Right lobe of liver (tissue), 6 donors: ENCODE results near the gene UPK2. TPM values are rescaled to one million over a fixed set of nuclear protein-coding genes. Genes with fewer than 3 reads are reported as not detected.

Source experiments
- ATAC-seq, 4 donors: fragments of 200-7000 bp; cut with Tn5 transposase; one replicate each; pipeline ENCODE4 v1.9.1; 2020; ENCODE audit warnings: mild to moderate bottlenecking in 4 of 4, moderate library complexity in 4 of 4
- DNase-seq, 3 donors: peaks; one replicate each; pipeline ENCODE4 v3.0.0-alpha.2; 2020
- H3K27ac ChIP-seq, 3 donors: fragments of 200-600 bp; one replicate each; pipeline ENCODE4 v1.8.0; 2022
- H3K27me3 ChIP-seq, 2 donors: fragments of 200-600 bp; one replicate each; pipeline ENCODE4 v1.8.0; 2022
- H3K36me3 ChIP-seq, 4 donors: fragments of 200-600 bp; sonication (generic) in 1 of 4; one replicate each; pipeline versions ENCODE4 v1.5.1 to v1.8.0; 2017 to 2022; ENCODE audit warnings: control low read depth in 1 of 4
- H3K4me1 ChIP-seq, 4 donors: fragments of 200-600 bp; sonication (generic) in 1 of 4; one replicate each; pipeline versions ENCODE4 v1.5.1 to v1.8.0; 2017 to 2022; ENCODE audit warnings: control low read depth in 1 of 4
- H3K4me3 ChIP-seq, 3 donors: fragments of 200-600 bp; one replicate each; pipeline ENCODE4 v1.8.0; 2022
- H3K9me3 ChIP-seq, 4 donors: fragments of 200-600 bp; sonication (generic) in 1 of 4; one replicate each; pipeline versions ENCODE4 v1.5.1 to v1.8.0; 2017 to 2022; ENCODE audit warnings: control low read depth in 1 of 4
- CTCF ChIP-seq, 4 donors: fragments of 200-600 bp in 3 of 4; fragments of 450-650 bp in 1 of 4; IDR thresholded peaks; one replicate each; pipeline versions ENCODE4 v1.5.1 to v1.8.0; 2016 to 2022; ENCODE audit warnings: antibody characterized with exemption in 4 of 4, mild to moderate bottlenecking in 2 of 4
- POLR2A ChIP-seq: fragments of 450-650 bp; IDR thresholded peaks from one replicate; pipeline ENCODE4 v1.6.1; 2017; ENCODE audit warnings: antibody characterized with exemption, mild to moderate bottlenecking
- WGBS: methylation state at CpG from one replicate; pipeline ENCODE4 v1.1.6; 2018; ENCODE audit warnings: low coverage, low lambda C conversion rate; ENCODE audit not compliant: insufficient coverage; ENCODE audit errors: missing lambda C conversion rate; 5-methylcytosine and 5-hydroxymethylcytosine counted together
- intact Hi-C, 2 donors: fragments of 100-400 bp; cut with DNase I; formaldehyde crosslinking; loops; one replicate each; pipeline versions ENCODE4 v1.11.2 to v1.14.1; 2022
- total RNA-seq, 6 experiments: library from RNA; depleted of rRNA in 2 of 6; stranded (reverse); fragments of >200 nt in 2 of 6; fragmentation: NEBNext Ultra II Directional in 3 of 6; extraction: Animal tissue kit (Norgen Biotek cat#: 25700) in 3 of 6; gene quantifications; one replicate each; pipeline versions ENCODE4 v1.1.0 to v1.2.4, GENCODE V29; 2016 to 2023
- donor health status: DM: no; HTN: yes; CAD: no.
- donor health status: DM: no; HTN: no; CAD: no.
- donor health status: DM: no; HTN: no; CAD: no.
- donor health status: DM: no; HTN: yes; CAD: no.
- donor health status: DM: no; HTN: yes; CAD: no.

Gene UPK2
- total RNA-seq, 6 experiments from 2014 or later: not detected

DNA sequence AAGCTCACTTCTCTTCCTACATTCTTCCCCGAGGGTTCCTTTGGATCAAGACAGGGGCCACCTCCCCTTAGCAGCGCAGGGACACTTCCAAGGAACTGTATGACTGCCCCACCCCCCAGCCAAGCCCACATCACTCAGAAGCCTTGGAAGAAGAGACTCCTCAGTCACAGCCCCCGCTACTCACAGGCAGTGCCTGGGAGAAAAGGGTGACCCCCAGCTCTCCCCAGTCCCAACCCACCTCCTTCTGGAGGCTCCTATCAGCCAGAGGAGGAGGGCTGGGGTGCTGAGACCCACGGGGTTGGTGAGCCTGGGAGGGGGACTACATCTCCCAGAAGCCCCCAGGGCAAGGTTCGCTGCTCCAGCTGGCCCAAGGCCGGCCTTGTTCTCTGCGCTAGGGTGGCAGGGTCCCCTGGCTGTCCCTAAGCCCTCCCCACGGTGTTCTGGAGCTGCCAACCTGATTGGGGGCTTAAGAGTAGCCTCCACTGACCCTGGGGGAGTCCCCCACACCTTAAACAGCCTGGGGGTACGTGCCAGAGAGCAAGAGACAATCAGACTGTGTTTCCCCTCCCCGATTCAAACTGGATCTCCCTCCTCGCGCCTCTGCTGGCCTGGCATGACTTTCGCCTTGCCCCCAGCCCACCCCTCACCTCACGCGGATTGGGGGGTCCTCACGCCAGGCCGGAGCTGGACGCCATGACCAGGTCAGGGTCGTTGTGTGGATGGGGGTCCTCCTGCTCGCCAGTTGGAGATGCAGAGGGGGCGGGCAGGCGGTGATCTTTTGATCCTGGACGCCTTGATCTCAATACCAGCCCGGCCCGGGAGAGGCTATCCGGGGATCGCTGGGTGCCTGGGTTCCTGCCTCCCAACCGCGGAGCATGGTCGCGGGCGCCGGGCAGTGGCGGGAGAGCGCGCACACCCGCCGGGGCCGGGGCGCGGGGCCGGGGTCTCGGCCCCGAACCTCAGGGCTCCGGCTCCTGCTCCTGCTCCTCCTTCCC, 31.2 kb upstream of the UPK2 start:
- peak overlapping the region; percentile 78 to 86 (median 79) for H3K4me3 ChIP-seq
- no peaks in the 10 kb centered on the region for H3K36me3 ChIP-seq
- H3K27me3 ChIP-seq: no peaks in the 10 kb centered on the region
- H3K27ac ChIP-seq: peak overlapping the region; percentile 85 to 90 (median 86)
- peak; percentile 51 to 60 (median 53) for DNase-seq
- 0% methylated on average over 17 of the region's 45 CpGs for WGBS
- no peak for TF ChIP-seq POLR2A
- no peak for TF ChIP-seq CTCF (IDR thresholded peaks at IDR 0.05)
- H3K4me1 ChIP-seq: peaks cover 2 to 50% (median 21%) of the 10 kb centered on the region in 4 donors
- no peaks in the 10 kb centered on the region for H3K9me3 ChIP-seq
- ATAC-seq: no peak
- intact Hi-C loops: no loop called here

- no peaks in the 10 kb centered on the region for H3K27me3 ChIP-seq
- ATAC-seq (no peak), DNase-seq (no peak)
- H3K36me3 ChIP-seq: no peaks in the 10 kb centered on the region
- peak overlapping the region; percentile 42 to 91 (median 89) for H3K27ac ChIP-seq
- intact Hi-C loops: no loop called here
- H3K9me3 ChIP-seq: no peaks in the 10 kb centered on the region
- no peak for TF ChIP-seq POLR2A
- no peak for TF ChIP-seq CTCF (IDR thresholded peaks at IDR 0.05)
- WGBS: 5% methylated on average over 7 of the region's 7 CpGs
- no peak overlapping the region for H3K4me3 ChIP-seq
- peaks cover 0 to 31% (median 7%) of the 10 kb centered on the region in 4 donors for H3K4me1 ChIP-seq
Observed at GRCh38 chr11:118927554-118928100, 28.5 kb upstream of the UPK2 start.

GRCh38 chr11:118928101-118928869, 27.8 kb upstream of the UPK2 start:
- Histone ChIP-seq H3K27me3 (no peaks in the 10 kb centered on the region), H3K36me3 (no peaks in the 10 kb centered on the region), H3K4me3 (peak overlapping the region; percentile 74 to 85 (median 77)), H3K27ac (peak overlapping the region; percentile 89 to 94 (median 91)), H3K9me3 (no peaks in the 10 kb centered on the region), H3K4me1 (peaks cover 0 to 30% (median 4%) of the 10 kb centered on the region in 4 donors)
- intact Hi-C loops: no loop called here
- DNase-seq: peak; percentile 90 to 94 (median 92)
- WGBS: 0% methylated on average over 17 of the region's 32 CpGs
- peak; percentile 74 to 85 (median 75) for ATAC-seq
- TF ChIP-seq POLR2A: no peak
- TF ChIP-seq CTCF (IDR thresholded peaks at IDR 0.05): peak; percentile 94 to 97 (median 95)

DNA sequence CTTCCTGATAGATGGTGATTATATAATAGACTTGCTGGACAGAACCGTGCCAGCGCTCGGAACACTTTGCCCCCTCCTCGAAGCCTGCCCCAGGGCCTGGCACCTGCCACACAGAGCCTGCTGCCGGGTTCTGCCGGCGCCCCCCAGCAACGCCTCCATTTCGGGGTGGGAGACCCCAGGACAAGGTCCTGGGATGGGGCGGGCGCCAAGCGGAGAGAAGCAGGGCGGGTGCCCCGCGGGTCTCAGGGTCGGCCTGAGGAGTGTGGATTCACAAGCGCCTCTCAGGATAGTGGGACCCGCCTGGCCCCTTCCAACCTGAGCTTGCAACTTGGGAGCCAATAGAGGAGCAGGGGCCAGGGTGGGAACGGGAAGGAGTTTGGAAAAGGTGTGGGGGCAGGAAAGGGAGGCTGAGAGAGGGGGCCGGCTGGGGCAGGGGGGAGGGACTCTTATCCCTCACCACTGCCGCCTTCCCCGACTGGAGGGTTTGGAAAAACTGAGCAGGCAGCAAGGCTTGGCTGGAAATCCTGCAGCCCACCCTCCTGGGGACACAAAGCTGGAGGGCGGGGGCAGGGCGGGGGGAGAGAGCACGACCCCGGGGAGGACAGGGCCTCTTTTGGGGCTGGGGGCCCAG, 27.1 kb upstream of the UPK2 start:
- peak; percentile 71 to 84 (median 80) for DNase-seq
- Histone ChIP-seq H3K27me3 (no peaks in the 10 kb centered on the region), H3K36me3 (no peaks in the 10 kb centered on the region), H3K4me3 (peak overlapping the region; percentile 74 to 85 (median 77)), H3K27ac (peak overlapping the region; percentile 89 to 94 (median 91)), H3K9me3 (no peaks in the 10 kb centered on the region), H3K4me1 (peaks cover 0 to 23% (median 2%) of the 10 kb centered on the region in 4 donors)
- intact Hi-C loops: no loop called here
- WGBS: 0% methylated on average over 13 of the region's 26 CpGs
- TF ChIP-seq CTCF (IDR thresholded peaks at IDR 0.05): no peak
- no peak for TF ChIP-seq POLR2A
- peak; percentile 41 to 59 (median 50) for ATAC-seq
